Transverse colon (tissue), 4 donors: ENCODE measurements around the gene COQ10B.

Experiments
- POLR2A ChIP-seq: fragments of 450-650 bp; IDR thresholded peaks from one replicate; pipeline ENCODE4 v1.6.1; 2016; ENCODE audit warnings: antibody characterized with exemption, mild to moderate bottlenecking, moderate library complexity
- POLR2AphosphoS5 ChIP-seq, 3 donors: sonication (generic); formaldehyde crosslinking; IDR thresholded peaks; one replicate each; pipeline ENCODE4 v1.6.1; 2016; ENCODE audit warnings: antibody characterized with exemption in 3 of 3
- TF ChIP-seq, protein P1 (sequence below), 5 experiments: fragments of 200-600 bp in 3 of 5; fragments of 450-650 bp in 2 of 5; sonication (generic) in 3 of 5; IDR thresholded peaks; 1 replicate in 2 of 5; 2 replicates in 3 of 5; pipeline ENCODE4 v1.5.1; 2016 to 2017; ENCODE audit warnings: antibody characterized with exemption in 5 of 5, inconsistent platforms in 3 of 5, mild to moderate bottlenecking in 2 of 5, moderate library complexity in 1 of 5

DNA sequence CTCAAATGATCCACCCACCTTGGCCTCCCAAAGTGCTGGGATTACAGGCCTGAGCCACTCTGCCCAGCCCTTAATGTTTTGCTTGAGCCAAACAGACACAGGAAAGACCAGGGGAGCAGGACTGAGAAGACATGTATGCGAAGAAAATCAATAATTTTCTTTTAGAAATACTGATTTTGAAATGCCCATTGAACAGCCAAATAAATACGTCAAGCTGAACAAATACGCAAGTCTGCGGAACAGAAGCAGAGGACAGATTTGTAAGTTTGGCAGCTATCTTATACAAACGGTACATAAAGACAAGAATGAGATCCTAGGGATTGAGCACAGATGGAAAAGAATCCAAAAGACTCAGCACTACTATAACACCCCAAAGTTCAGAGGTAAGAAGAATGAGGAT, 39.3 kb upstream of the COQ10B start:
- TF ChIP-seq, protein P1, sequence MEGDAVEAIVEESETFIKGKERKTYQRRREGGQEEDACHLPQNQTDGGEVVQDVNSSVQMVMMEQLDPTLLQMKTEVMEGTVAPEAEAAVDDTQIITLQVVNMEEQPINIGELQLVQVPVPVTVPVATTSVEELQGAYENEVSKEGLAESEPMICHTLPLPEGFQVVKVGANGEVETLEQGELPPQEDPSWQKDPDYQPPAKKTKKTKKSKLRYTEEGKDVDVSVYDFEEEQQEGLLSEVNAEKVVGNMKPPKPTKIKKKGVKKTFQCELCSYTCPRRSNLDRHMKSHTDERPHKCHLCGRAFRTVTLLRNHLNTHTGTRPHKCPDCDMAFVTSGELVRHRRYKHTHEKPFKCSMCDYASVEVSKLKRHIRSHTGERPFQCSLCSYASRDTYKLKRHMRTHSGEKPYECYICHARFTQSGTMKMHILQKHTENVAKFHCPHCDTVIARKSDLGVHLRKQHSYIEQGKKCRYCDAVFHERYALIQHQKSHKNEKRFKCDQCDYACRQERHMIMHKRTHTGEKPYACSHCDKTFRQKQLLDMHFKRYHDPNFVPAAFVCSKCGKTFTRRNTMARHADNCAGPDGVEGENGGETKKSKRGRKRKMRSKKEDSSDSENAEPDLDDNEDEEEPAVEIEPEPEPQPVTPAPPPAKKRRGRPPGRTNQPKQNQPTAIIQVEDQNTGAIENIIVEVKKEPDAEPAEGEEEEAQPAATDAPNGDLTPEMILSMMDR (IDR thresholded peaks at IDR 0.05): no peak
- TF ChIP-seq POLR2A: no peak
- TF ChIP-seq POLR2AphosphoS5 (IDR thresholded peaks at IDR 0.05): no peak
